K562 (cell line): Measurements from ENCODE around the gene ERVW-1. TPM values are rescaled to one million over a fixed set of nuclear protein-coding genes. Genes with fewer than 3 reads are reported as not detected.

ENCODE experiments used
- CBX2 ChIP-seq: fragments of 200-600 bp; sonication (generic); IDR thresholded peaks from one replicate; pipeline ENCODE4 v1.6.1; 2012; ENCODE audit warnings: mild to moderate bottlenecking, low read length, inconsistent platforms; ENCODE audit not compliant: insufficient read depth, poor library complexity, severe bottlenecking
- DDX20 ChIP-seq: fragments of 450-650 bp; IDR thresholded peaks from 2 replicates; pipeline ENCODE4 v1.6.1; 2016; ENCODE audit warnings: missing genetic modification characterization, low read depth, mild to moderate bottlenecking, missing compliant biosample characterization, moderate library complexity
- RNF2 ChIP-seq: sonication (generic); IDR thresholded peaks from 2 replicates; pipeline ENCODE4 v1.6.1; 2016
- SMARCC2 ChIP-seq: fragments of 450-650 bp; IDR thresholded peaks from 2 replicates; pipeline ENCODE4 v1.6.1; 2017; ENCODE audit warnings: antibody characterized with exemption, moderate library complexity, mild to moderate bottlenecking, low read depth
- ZHX1 ChIP-seq: fragments of 150-350 bp; conservative IDR thresholded peaks from 2 replicates; pipeline ENCODE4 v1.6.1; 2014; ENCODE audit warnings: low read length
- ZNF217 ChIP-seq: sonication (generic); formaldehyde crosslinking; IDR thresholded peaks from 2 replicates; pipeline ENCODE4 v1.8.0; 2022; ENCODE audit warnings: mild to moderate bottlenecking, missing genetic modification reagents
- ZNF57 ChIP-seq: fragments of 450-650 bp; formaldehyde crosslinking; IDR thresholded peaks from 2 replicates; pipeline ENCODE4 v1.4.0; 2020; ENCODE audit warnings: mild to moderate bottlenecking, moderate library complexity
- polyA plus RNA-seq, 8 experiments: library from polyadenylated mRNA; depleted of rRNA in 4 of 8; stranded (reverse) in 5 of 8; unstranded in 3 of 8; fragments of >200 nt; fragmentation: Nextera tagmentation in 2 of 8; fragmentation: Illumina TruSeq in 1 of 8; extraction: Ambion mirVana in 2 of 8; extraction: Trizol in 1 of 8; gene quantifications; 2 replicates each; pipeline versions ENCODE4 v1.2.1 to v1.2.3, GENCODE V29; 2011 to 2014; ENCODE audit warnings: inconsistent platforms in 1 of 8, missing spikeins in 1 of 8
- total RNA-seq, 7 experiments: library from RNA; depleted of rRNA in 6 of 7; stranded (reverse); fragments of >200 nt in 6 of 7; fragmentation: Illumina TruSeq in 2 of 7; extraction: Trizol in 2 of 7; gene quantifications; 2 replicates each; pipeline versions ENCODE4 v1.2.1 to v1.2.3, GENCODE V29; 2011 to 2021; ENCODE audit warnings: low replicate concordance in 1 of 7
- TF ChIP-seq, protein P1 (sequence below): conservative IDR thresholded peaks from 2 replicates; pipeline ENCODE4 v1.6.1; 2011; ENCODE audit warnings: low read depth, mild to moderate bottlenecking, low read length; ENCODE audit not compliant: control insufficient read depth
- TF ChIP-seq, protein P2 (sequence below): fragments of 150-350 bp; IDR thresholded peaks from 2 replicates; pipeline ENCODE4 v1.6.1; 2014; ENCODE audit warnings: low read depth, mild to moderate bottlenecking, low read length, borderline replicate concordance
- TF ChIP-seq, protein P3 (sequence below): fragments of 250-450 bp; sonication (Bioruptor Pico); IDR thresholded peaks from 2 replicates; pipeline ENCODE4 v1.5.1; 2021; ENCODE audit warnings: mild to moderate bottlenecking
- TF ChIP-seq, protein P4 (sequence below): fragments of 450-650 bp; IDR thresholded peaks from 2 replicates; pipeline ENCODE4 v1.6.1; 2017; ENCODE audit warnings: mild to moderate bottlenecking, moderate library complexity

The ERVW-1 gene
- total and polyA plus RNA-seq, 9 of the 15 experiments (the other 6 are each of a cell fraction or from before 2014, with no cell fraction given): not detected

DNA sequence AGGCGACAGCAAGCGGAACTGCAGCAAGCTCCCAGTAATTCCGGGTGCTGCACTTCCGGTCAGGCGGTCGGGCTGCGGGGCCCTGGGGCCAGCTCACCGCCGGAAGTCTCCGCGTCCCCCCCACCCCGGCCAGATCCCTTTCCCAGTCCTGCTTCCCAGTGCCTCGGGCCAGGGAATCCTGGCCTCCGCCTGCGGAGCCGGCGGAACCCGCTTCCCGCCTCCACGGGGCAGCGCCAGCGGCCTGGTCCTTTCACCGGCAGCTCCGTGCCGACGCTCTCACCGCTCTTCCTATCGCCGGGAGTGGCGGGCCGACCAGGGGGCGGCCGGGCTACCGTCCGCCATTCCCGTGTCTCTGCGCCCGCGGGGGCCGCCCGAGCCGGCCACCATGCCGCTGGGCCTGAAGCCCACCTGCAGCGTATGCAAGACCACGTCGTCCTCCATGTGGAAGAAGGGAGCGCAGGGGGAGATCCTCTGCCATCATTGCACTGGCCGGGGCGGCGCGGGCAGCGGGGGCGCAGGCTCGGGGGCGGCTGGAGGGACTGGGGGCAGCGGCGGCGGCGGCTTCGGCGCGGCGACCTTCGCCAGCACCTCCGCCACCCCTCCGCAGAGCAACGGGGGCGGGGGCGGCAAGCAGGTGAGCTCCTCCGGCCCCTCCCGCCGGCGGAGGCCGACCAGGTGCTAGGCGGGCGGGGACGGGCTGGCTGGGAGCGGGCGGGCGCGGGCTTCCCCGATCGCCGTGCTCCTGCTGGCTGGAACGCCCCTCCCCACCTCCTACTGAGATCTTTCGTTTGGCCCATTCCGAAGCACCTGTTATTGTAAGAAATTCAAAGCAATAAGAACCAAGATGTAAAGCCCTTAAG lies 30.2 kb downstream of the ERVW-1 start, which contains the start of gene GATAD1 (continued):
- TF ChIP-seq ZNF217: no peak
- no peak for TF ChIP-seq ZNF57 (CRISPR knock-in tag)
- TF ChIP-seq DDX20 (tag): no peak
- TF ChIP-seq, protein P1, sequence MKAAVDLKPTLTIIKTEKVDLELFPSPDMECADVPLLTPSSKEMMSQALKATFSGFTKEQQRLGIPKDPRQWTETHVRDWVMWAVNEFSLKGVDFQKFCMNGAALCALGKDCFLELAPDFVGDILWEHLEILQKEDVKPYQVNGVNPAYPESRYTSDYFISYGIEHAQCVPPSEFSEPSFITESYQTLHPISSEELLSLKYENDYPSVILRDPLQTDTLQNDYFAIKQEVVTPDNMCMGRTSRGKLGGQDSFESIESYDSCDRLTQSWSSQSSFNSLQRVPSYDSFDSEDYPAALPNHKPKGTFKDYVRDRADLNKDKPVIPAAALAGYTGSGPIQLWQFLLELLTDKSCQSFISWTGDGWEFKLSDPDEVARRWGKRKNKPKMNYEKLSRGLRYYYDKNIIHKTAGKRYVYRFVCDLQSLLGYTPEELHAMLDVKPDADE: peak; percentile 7; the same call in 1 of the 2 replicates
- TF ChIP-seq, protein P2, sequence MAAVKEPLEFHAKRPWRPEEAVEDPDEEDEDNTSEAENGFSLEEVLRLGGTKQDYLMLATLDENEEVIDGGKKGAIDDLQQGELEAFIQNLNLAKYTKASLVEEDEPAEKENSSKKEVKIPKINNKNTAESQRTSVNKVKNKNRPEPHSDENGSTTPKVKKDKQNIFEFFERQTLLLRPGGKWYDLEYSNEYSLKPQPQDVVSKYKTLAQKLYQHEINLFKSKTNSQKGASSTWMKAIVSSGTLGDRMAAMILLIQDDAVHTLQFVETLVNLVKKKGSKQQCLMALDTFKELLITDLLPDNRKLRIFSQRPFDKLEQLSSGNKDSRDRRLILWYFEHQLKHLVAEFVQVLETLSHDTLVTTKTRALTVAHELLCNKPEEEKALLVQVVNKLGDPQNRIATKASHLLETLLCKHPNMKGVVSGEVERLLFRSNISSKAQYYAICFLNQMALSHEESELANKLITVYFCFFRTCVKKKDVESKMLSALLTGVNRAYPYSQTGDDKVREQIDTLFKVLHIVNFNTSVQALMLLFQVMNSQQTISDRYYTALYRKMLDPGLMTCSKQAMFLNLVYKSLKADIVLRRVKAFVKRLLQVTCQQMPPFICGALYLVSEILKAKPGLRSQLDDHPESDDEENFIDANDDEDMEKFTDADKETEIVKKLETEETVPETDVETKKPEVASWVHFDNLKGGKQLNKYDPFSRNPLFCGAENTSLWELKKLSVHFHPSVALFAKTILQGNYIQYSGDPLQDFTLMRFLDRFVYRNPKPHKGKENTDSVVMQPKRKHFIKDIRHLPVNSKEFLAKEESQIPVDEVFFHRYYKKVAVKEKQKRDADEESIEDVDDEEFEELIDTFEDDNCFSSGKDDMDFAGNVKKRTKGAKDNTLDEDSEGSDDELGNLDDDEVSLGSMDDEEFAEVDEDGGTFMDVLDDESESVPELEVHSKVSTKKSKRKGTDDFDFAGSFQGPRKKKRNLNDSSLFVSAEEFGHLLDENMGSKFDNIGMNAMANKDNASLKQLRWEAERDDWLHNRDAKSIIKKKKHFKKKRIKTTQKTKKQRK: no peak
- TF ChIP-seq, protein P3, sequence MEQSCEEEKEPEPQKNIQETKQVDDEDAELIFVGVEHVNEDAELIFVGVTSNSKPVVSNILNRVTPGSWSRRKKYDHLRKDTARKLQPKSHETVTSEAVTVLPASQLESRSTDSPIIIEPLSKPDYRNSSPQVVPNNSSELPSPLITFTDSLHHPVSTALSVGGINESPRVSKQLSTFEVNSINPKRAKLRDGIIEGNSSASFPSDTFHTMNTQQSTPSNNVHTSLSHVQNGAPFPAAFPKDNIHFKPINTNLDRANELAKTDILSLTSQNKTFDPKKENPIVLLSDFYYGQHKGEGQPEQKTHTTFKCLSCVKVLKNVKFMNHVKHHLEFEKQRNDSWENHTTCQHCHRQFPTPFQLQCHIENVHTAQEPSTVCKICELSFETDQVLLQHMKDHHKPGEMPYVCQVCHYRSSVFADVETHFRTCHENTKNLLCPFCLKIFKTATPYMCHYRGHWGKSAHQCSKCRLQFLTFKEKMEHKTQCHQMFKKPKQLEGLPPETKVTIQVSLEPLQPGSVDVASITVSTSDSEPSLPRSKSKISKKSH (CRISPR knock-in tag): no peak
- TF ChIP-seq RNF2: no peak
- no peak for TF ChIP-seq SMARCC2
- no peak for TF ChIP-seq CBX2
- TF ChIP-seq ZHX1: no peak; the same call in 1 of the 2 replicates
- TF ChIP-seq, protein P4, sequence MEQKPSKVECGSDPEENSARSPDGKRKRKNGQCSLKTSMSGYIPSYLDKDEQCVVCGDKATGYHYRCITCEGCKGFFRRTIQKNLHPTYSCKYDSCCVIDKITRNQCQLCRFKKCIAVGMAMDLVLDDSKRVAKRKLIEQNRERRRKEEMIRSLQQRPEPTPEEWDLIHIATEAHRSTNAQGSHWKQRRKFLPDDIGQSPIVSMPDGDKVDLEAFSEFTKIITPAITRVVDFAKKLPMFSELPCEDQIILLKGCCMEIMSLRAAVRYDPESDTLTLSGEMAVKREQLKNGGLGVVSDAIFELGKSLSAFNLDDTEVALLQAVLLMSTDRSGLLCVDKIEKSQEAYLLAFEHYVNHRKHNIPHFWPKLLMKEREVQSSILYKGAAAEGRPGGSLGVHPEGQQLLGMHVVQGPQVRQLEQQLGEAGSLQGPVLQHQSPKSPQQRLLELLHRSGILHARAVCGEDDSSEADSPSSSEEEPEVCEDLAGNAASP: no peak
